BE2C (cell line): ENCODE measurements around the gene KCNMA1.
A peak's percentile ranks its signal among the peaks of the same experiment; 100 is the strongest.

Experiments used
- DNase-seq: peaks from one replicate; pipeline ENCODE4 v3.0.0-alpha.2; 2020
- H3K27me3 ChIP-seq: fragments of 250-450 bp; sonication (Bioruptor Pico); 2 replicates; pipeline ENCODE4 v1.5.1; 2020; ENCODE audit warnings: mild to moderate bottlenecking
- H3K36me3 ChIP-seq: fragments of 250-450 bp; sonication (Bioruptor Pico); 2 replicates; pipeline ENCODE4 v1.5.1; 2020; ENCODE audit warnings: mild to moderate bottlenecking
- H3K4me1 ChIP-seq: fragments of 250-450 bp; sonication (Bioruptor Pico); 2 replicates; pipeline ENCODE4 v1.5.1; 2020
- H3K4me3 ChIP-seq: 2 replicates; pipeline ENCODE4 v1.5.1; 2011; ENCODE audit warnings: low read depth, low read length
- H3K9me3 ChIP-seq: fragments of 250-450 bp; sonication (Bioruptor Pico); 2 replicates; pipeline ENCODE4 v1.5.1; 2020
- TF ChIP-seq, protein P1 (sequence below): IDR thresholded peaks from 2 replicates; pipeline ENCODE4 v1.5.1; 2012; ENCODE audit warnings: mild to moderate bottlenecking, low read depth, low read length

The KCNMA1 gene

DNA sequence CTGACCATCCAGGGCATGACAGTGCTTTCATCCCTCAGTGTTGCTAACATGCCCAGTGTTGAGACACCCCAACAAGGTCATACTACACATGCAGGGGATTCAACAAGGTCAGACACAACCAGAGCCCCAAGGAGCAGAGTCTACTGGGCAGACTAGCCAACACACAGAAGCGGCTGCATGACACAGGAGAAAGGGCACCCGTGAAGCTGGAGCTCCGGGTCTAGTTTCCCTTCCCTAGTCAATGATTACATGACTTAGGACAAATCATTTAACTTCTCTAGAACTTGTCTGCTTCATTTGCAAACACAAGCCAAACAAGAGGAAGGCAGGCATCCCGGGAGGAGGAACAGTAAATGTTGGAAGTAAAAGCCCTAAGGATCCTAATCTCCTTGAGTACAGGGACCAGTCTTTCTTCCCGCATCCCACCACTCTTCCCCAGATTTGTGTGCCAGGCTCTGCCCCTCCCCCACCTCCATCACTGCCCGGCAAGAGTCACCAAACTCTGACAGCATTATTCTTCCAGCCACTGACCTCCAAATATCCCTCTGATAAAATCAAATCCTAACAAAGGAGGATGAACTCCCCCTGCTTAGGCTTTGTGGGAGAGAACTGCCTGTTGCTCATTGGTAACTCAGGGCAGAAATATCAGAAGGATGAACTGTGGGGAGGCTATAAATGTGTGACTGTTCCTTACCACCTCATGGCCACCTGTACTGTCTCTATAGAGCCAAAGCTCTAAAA lies 104.3 kb downstream of the KCNMA1 start:
- no peaks in the 10 kb centered on the region for H3K27me3 ChIP-seq
- DNase-seq = no peak
- H3K36me3 ChIP-seq = no peaks in the 10 kb centered on the region
- H3K4me1 ChIP-seq = peaks cover 38% of the 10 kb centered on the region
- no peak overlapping the region for H3K4me3 ChIP-seq
- no peaks in the 10 kb centered on the region; the same call in 1 of the 2 replicates for H3K9me3 ChIP-seq
- TF ChIP-seq, protein P1, sequence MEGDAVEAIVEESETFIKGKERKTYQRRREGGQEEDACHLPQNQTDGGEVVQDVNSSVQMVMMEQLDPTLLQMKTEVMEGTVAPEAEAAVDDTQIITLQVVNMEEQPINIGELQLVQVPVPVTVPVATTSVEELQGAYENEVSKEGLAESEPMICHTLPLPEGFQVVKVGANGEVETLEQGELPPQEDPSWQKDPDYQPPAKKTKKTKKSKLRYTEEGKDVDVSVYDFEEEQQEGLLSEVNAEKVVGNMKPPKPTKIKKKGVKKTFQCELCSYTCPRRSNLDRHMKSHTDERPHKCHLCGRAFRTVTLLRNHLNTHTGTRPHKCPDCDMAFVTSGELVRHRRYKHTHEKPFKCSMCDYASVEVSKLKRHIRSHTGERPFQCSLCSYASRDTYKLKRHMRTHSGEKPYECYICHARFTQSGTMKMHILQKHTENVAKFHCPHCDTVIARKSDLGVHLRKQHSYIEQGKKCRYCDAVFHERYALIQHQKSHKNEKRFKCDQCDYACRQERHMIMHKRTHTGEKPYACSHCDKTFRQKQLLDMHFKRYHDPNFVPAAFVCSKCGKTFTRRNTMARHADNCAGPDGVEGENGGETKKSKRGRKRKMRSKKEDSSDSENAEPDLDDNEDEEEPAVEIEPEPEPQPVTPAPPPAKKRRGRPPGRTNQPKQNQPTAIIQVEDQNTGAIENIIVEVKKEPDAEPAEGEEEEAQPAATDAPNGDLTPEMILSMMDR = no peak

GRCh38 chr10:77532068-77532467 lies 105.5 kb downstream of the KCNMA1 start:
- TF ChIP-seq, protein P1 = no peak
- DNase-seq = no peak
- Histone ChIP-seq H3K4me3 (no peak overlapping the region), H3K27me3 (no peaks in the 10 kb centered on the region), H3K36me3 (no peaks in the 10 kb centered on the region), H3K9me3 (no peaks in the 10 kb centered on the region; the same call in 1 of the 2 replicates), H3K4me1 (peaks cover 39% of the 10 kb centered on the region)

GRCh38 chr10:77531441-77532001 lies 106.1 kb downstream of the KCNMA1 start:
- DNase-seq = peak; percentile 66
- H3K27me3 ChIP-seq = no peaks in the 10 kb centered on the region
- no peaks in the 10 kb centered on the region for H3K36me3 ChIP-seq
- no peaks in the 10 kb centered on the region; the same call in 1 of the 2 replicates for H3K9me3 ChIP-seq
- TF ChIP-seq, protein P1 = no peak
- H3K4me1 ChIP-seq = peaks cover 40% of the 10 kb centered on the region
- no peak overlapping the region for H3K4me3 ChIP-seq

GRCh38 chr10:77530011-77530410 lies 107.6 kb downstream of the KCNMA1 start:
- H3K4me3 ChIP-seq = no peak overlapping the region
- H3K4me1 ChIP-seq = peaks cover 40% of the 10 kb centered on the region

GRCh38 chr10:77529050-77529576 lies 108.5 kb downstream of the KCNMA1 start:
- no peak overlapping the region for H3K4me3 ChIP-seq
- no peak for DNase-seq
- no peaks in the 10 kb centered on the region for H3K27me3 ChIP-seq
- no peaks in the 10 kb centered on the region for H3K36me3 ChIP-seq
- TF ChIP-seq, protein P1 = no peak
- peaks cover 36% of the 10 kb centered on the region for H3K4me1 ChIP-seq
- no peaks in the 10 kb centered on the region; the same call in 1 of the 2 replicates for H3K9me3 ChIP-seq

More at GRCh38 chr10:77530011-77530410, 107.6 kb downstream of the KCNMA1 start:
- no peak for DNase-seq
- Histone ChIP-seq H3K36me3 (no peaks in the 10 kb centered on the region), H3K9me3 (no peaks in the 10 kb centered on the region; the same call in 1 of the 2 replicates), H3K27me3 (no peaks in the 10 kb centered on the region)
- TF ChIP-seq, protein P1 = no peak

DNA sequence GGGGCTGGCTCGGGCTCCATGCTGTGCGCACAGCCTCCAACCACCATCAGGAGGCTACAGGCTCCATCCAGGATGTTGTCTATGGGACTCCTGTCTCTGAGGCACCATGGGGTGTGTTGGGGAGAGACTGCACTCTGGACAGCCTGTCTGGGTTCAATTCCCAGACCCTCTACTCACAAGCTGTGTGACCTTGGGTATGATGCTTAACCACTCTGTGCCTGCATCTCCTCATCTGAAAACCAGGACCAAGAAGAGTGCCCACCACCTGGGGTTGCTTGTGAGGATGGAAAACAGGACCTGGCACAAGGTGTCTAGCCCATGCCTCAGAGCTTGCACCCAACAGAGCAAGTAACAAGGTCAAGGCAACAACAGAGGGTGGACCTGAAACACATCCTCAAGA lies 109.8 kb downstream of the KCNMA1 start:
- DNase-seq = no peak
- H3K4me3 ChIP-seq = no peak overlapping the region
- peaks cover 24% of the 10 kb centered on the region for H3K4me1 ChIP-seq
- TF ChIP-seq, protein P1 = no peak
- H3K27me3 ChIP-seq = no peaks in the 10 kb centered on the region
- H3K36me3 ChIP-seq = no peaks in the 10 kb centered on the region
- H3K9me3 ChIP-seq = no peaks in the 10 kb centered on the region; the same call in 1 of the 2 replicates
